PC-3 (cell line): Measurements from ENCODE around the gene APOLD1.

Experiments
- EZH2 ChIP-seq: fragments of 300-600 bp; sonication (generic); IDR thresholded peaks from one replicate; pipeline ENCODE4 v1.6.1; 2017; ENCODE audit warnings: antibody characterized with exemption, mild to moderate bottlenecking, low read length; ENCODE audit not compliant: unreplicated experiment
- EZH2phosphoT487 ChIP-seq: fragments of 300-600 bp; sonication (generic); IDR thresholded peaks from 2 replicates; pipeline ENCODE4 v1.6.1; 2018; ENCODE audit warnings: mild to moderate bottlenecking, antibody characterized with exemption, low read length, borderline replicate concordance
- TF ChIP-seq, protein P1 (sequence below): fragments of 300-600 bp; sonication (generic); conservative IDR thresholded peaks from 2 replicates; pipeline ENCODE4 v1.5.1; 2017; ENCODE audit warnings: antibody characterized with exemption, low read depth, mild to moderate bottlenecking, low read length

DNA sequence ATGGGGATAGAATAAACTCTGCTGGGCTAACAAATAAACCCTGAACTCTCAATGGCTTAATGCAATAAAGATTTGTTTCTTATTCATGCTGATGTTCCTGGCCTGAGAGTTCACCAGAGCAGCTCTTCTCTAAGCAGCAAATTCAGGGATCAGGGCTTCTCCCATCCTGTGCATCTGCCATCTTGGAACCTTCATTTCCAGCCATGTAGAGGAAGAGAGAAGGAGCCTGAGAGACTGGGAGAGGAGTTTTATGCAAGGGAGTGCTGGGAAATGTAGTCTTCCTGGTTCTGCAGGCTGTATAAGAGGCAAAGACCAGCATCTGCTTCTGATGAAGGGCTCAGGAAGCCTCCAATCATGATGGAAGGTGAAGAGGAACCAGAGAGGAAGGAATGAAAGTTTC, 20.6 kb upstream of the APOLD1 start:
- TF ChIP-seq, protein P1, sequence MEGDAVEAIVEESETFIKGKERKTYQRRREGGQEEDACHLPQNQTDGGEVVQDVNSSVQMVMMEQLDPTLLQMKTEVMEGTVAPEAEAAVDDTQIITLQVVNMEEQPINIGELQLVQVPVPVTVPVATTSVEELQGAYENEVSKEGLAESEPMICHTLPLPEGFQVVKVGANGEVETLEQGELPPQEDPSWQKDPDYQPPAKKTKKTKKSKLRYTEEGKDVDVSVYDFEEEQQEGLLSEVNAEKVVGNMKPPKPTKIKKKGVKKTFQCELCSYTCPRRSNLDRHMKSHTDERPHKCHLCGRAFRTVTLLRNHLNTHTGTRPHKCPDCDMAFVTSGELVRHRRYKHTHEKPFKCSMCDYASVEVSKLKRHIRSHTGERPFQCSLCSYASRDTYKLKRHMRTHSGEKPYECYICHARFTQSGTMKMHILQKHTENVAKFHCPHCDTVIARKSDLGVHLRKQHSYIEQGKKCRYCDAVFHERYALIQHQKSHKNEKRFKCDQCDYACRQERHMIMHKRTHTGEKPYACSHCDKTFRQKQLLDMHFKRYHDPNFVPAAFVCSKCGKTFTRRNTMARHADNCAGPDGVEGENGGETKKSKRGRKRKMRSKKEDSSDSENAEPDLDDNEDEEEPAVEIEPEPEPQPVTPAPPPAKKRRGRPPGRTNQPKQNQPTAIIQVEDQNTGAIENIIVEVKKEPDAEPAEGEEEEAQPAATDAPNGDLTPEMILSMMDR, result no peak
- TF ChIP-seq EZH2phosphoT487 (no peak), EZH2 (no peak)
